ENCODE results near the gene ATP11B. TPM values are rescaled to one million over a fixed set of nuclear protein-coding genes. Genes with fewer than 3 reads are reported as not detected.

Gene ATP11B
- total RNA-seq, 2 donors from 2014 or later = 28.9 to 36.2 TPM

DNA sequence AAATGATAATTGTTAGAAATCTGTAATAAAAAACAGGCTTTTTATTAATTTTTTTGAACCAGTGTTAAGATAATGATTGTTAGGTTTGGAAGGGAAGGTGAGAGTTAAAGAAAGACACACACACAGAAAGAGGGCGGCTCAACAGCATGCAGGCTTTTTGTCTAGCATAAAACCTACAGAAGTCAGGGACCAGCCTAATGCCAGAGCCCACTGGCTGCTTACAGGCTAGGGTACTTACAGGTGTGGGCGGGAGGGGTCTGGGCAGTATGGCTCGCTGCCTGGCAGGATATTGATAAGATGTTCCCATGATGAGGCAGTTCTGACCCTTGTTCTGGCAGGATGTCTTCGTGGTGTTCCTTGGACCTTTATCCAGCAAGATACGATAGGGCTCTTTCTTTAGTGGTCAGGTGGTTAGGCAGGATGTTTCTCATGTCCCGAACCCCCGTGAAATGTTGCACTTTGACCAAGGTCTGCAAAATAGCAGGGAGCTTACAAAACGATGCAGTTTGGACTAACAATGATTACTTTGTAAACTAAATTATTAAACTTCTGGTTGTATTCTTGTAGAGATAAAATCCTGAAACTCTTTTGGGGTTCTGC, 102.3 kb downstream of the ATP11B start:
- TF ChIP-seq CTCF (IDR thresholded peaks at IDR 0.05) = no peak
- Histone ChIP-seq H3K27ac (no peak overlapping the region), H3K36me3 (peaks cover 11% of the 10 kb centered on the region), H3K4me1 (peaks cover 0 to 4% of the 10 kb centered on the region in 2 donors), H3K27me3 (no peaks in the 10 kb centered on the region), H3K9me3 (no peaks in the 10 kb centered on the region), H3K4me3 (no peak overlapping the region)
- DNase-seq (ENCODE audit: low spot score) = no peak

- peaks cover 7% of the 10 kb centered on the region for H3K36me3 ChIP-seq
- TF ChIP-seq CTCF (IDR thresholded peaks at IDR 0.05) = no peak
- no peak overlapping the region for H3K4me3 ChIP-seq
- no peaks in the 10 kb centered on the region for H3K27me3 ChIP-seq
- no peak for DNase-seq (ENCODE audit: low spot score)
- H3K27ac ChIP-seq = no peak overlapping the region
- H3K4me1 ChIP-seq = peaks cover 0 to 4% of the 10 kb centered on the region in 2 donors
- H3K9me3 ChIP-seq = no peaks in the 10 kb centered on the region
These were observed 103.2 kb downstream of the ATP11B start for GRCh38 chr3:182896553-182896952.

DNA sequence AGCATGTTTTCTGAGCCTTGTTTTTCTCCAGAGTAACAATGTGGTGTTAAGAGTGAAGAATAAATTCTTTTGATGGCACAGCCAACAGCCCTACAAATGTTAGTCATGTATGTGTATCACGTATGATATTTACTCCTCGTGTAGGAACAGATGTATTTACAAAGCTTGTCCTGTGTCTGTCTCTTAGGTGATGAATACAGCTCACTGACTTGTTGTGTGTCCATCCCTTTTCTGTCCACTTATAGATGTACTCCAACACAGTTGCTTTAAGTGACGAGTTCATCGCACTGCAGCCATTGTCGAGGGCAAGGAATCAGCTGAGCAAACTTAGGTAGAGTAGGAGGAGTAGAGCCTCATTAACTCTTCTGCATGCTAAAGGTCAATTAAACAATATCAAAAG, 108.9 kb downstream of the ATP11B start:
- no peaks in the 10 kb centered on the region for H3K27me3 ChIP-seq
- H3K27ac ChIP-seq = no peak overlapping the region
- peaks cover 18% of the 10 kb centered on the region for H3K36me3 ChIP-seq
- H3K9me3 ChIP-seq = no peaks in the 10 kb centered on the region
- no peak for DNase-seq (ENCODE audit: low spot score)
- no peak overlapping the region for H3K4me3 ChIP-seq
- H3K4me1 ChIP-seq = no peaks in the 10 kb centered on the region
- no peak for TF ChIP-seq CTCF (IDR thresholded peaks at IDR 0.05)

GRCh38 chr3:182904164-182904563, 110.9 kb downstream of the ATP11B start:
- no peaks in the 10 kb centered on the region for H3K4me1 ChIP-seq
- TF ChIP-seq CTCF (IDR thresholded peaks at IDR 0.05) = no peak
- no peak for DNase-seq (ENCODE audit: low spot score)
- no peaks in the 10 kb centered on the region for H3K9me3 ChIP-seq
- H3K36me3 ChIP-seq = peaks cover 11% of the 10 kb centered on the region
- H3K4me3 ChIP-seq = no peak overlapping the region
- H3K27me3 ChIP-seq = no peaks in the 10 kb centered on the region
- no peak overlapping the region for H3K27ac ChIP-seq

DNA sequence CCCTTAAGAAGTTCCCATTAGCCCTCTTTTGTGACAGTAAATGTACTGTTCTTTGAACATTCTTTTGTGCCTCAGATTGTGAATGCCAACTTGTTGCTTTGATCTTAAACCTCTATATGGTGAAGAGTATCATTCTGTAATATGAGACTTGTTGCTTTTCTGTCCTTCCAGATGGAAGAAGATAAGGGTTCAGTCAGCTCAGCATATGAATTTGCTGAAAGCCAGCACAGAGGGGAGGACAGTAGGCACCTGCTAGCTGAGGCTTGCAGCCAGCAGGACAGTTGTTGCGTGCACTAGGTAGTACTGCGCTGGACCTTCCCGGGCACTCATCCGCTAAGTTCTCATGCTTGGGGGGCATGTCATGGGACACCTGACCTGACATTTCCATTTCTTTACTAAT, 112.3 kb downstream of the ATP11B start:
- Histone ChIP-seq H3K27ac (no peak overlapping the region), H3K4me1 (no peaks in the 10 kb centered on the region), H3K36me3 (peaks cover 11% of the 10 kb centered on the region), H3K4me3 (no peak overlapping the region), H3K27me3 (no peaks in the 10 kb centered on the region), H3K9me3 (no peaks in the 10 kb centered on the region)
- no peak for DNase-seq (ENCODE audit: low spot score)
- TF ChIP-seq CTCF (IDR thresholded peaks at IDR 0.05) = no peak

- no peaks in the 10 kb centered on the region for H3K4me1 ChIP-seq
- no peak for TF ChIP-seq CTCF (IDR thresholded peaks at IDR 0.05)
- no peaks in the 10 kb centered on the region for H3K9me3 ChIP-seq
- no peak for DNase-seq (ENCODE audit: low spot score)
- no peaks in the 10 kb centered on the region for H3K27me3 ChIP-seq
- H3K36me3 ChIP-seq = peaks cover 11% of the 10 kb centered on the region
- H3K27ac ChIP-seq = no peak overlapping the region
- H3K4me3 ChIP-seq = no peak overlapping the region
These were observed 112.7 kb downstream of the ATP11B start for GRCh38 chr3:182906036-182906435.
